Kidney (tissue), 14 donors: Measurements from ENCODE around the gene UBTD1. TPM values are rescaled to one million over a fixed set of nuclear protein-coding genes. Genes with fewer than 3 reads are reported as not detected.

Source experiments
- DNase-seq, 5 donors: peaks; one replicate each; pipeline ENCODE4 v3.0.0-alpha.2; 2013 to 2020
- FAIRE-seq: peaks from 2 replicates; lab custom pipeline; 2012; peaks lifted over from hg19 to GRCh38; lab: Jason Lieb, UNC
- H3K27ac ChIP-seq, 2 donors: one replicate each; pipeline ENCODE4 v1.7.0; 2013; ENCODE audit warnings: low read depth in 2 of 2, low read length in 2 of 2, inconsistent platforms in 1 of 2
- H3K27me3 ChIP-seq: one replicate; pipeline ENCODE4 v1.7.1; 2013; ENCODE audit warnings: low read length, inconsistent platforms; ENCODE audit not compliant: control insufficient read depth, insufficient read depth
- H3K36me3 ChIP-seq, 3 donors: one replicate each; pipeline versions ENCODE4 v1.7.0 to v1.7.1; 2013; ENCODE audit warnings: low read length in 3 of 3, control low read depth in 1 of 3, inconsistent platforms in 1 of 3; ENCODE audit not compliant: insufficient read depth in 3 of 3, control insufficient read depth in 2 of 3
- H3K4me1 ChIP-seq, 3 donors: one replicate each; pipeline versions ENCODE4 v1.7.0 to v1.7.1; 2013; ENCODE audit warnings: low read length in 3 of 3, inconsistent platforms in 1 of 3, low read depth in 1 of 3; ENCODE audit not compliant: control insufficient read depth in 2 of 3, insufficient read depth in 2 of 3
- H3K4me3 ChIP-seq, 3 donors: one replicate each; pipeline versions ENCODE4 v1.7.0 to v1.8.1; 2013; ENCODE audit warnings: low read length in 3 of 3, control low read depth in 1 of 3, inconsistent platforms in 1 of 3
- H3K9ac ChIP-seq, 3 donors: one replicate each; pipeline versions ENCODE4 v1.7.0 to v1.7.1; 2013; ENCODE audit warnings: low read length in 3 of 3, control low read depth in 1 of 3, inconsistent platforms in 1 of 3
- H3K9me3 ChIP-seq, 3 donors: one replicate each; pipeline versions ENCODE4 v1.7.0 to v1.7.1; 2013; ENCODE audit warnings: low read length in 3 of 3, control low read depth in 1 of 3, inconsistent platforms in 1 of 3; ENCODE audit not compliant: control insufficient read depth in 2 of 3, insufficient read depth in 1 of 3
- intact Hi-C: fragments of 100-400 bp; cut with DNase I; formaldehyde crosslinking; loops from one replicate; pipeline ENCODE4 v1.11.1; 2022
- polyA plus RNA-seq: library from polyadenylated mRNA; stranded (reverse); fragments of 350-450 nt; fragmentation: Illumina TruSeq; extraction: RNeasy Lipid Tissue Mini Kit (QIAGEN cat#74804); gene quantifications from one replicate; pipeline ENCODE4 v1.2.3, GENCODE V29; 2014; ENCODE audit warnings: low read depth, low replicate concordance; ENCODE audit not compliant: insufficient read depth
- total RNA-seq: library from RNA; stranded (reverse); fragmentation: NEBNext Ultra II Directional; extraction: Animal tissue kit (Norgen Biotek cat#: 25700); gene quantifications from one replicate; pipeline ENCODE4 v1.2.1, GENCODE V29; 2021
- TF ChIP-seq, protein P1 (sequence below): IDR thresholded peaks from 3 replicates; pipeline ENCODE4 v1.5.1; 2012; ENCODE audit warnings: mild to moderate bottlenecking, moderate library complexity, borderline replicate concordance; ENCODE audit not compliant: insufficient read depth; ENCODE audit errors: extremely low read depth
- donor health status: control.
- donor health status: control.
- donor health status: control.
- donor health status: control.
- donor health status: control.
- donor health status: DM: yes; HTN: yes; CAD: no.
- donor health status: Normal renal cell carcinoma (clear cell type).

UBTD1 gene
- total and polyA plus RNA-seq, 2 donors from 2014 or later = 17.4 to 26.1 TPM

DNA sequence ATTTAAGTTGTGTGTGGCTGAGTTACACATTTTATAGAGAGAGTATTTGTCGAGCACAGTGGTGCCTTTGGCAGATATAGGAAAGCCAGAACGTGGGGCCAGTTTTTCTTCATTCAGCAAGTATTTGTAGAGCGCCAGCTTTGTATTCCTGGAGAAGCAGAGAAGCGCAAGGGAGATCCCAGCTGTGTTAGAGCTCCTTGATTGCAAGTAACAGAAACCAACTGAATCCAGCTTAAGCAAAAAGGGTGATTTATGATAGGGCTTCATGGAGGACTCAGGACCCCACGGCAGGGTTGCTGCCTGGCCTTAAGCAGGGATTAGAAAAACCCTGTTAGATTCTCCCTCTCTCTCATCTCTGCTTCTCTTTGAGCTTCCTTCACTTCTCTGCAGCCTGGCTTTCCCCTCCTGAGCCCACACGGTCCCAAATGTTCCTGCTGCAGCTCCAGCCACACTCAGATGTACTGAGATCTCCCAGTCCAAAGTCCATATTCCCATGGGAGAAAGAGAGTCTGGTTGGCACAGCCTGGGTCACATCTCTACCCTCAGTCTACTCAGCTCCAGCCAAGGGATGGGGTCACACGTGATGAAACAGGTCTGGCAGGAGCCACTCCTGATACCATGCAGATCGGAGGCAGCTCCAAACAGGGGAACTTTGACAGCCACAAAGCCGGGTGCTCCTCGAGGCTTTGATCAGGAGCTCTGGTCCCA, 16.7 kb downstream of the UBTD1 start:
- Histone ChIP-seq H3K9me3 (no peaks in the 10 kb centered on the region), H3K4me1 (peaks cover 6 to 14% (median 6%) of the 10 kb centered on the region in 3 donors), H3K27ac (no peak overlapping the region), H3K9ac (no peak overlapping the region), H3K4me3 (no peak overlapping the region), H3K27me3 (no peaks in the 10 kb centered on the region), H3K36me3 (no peaks in the 10 kb centered on the region)
- TF ChIP-seq, protein P1, sequence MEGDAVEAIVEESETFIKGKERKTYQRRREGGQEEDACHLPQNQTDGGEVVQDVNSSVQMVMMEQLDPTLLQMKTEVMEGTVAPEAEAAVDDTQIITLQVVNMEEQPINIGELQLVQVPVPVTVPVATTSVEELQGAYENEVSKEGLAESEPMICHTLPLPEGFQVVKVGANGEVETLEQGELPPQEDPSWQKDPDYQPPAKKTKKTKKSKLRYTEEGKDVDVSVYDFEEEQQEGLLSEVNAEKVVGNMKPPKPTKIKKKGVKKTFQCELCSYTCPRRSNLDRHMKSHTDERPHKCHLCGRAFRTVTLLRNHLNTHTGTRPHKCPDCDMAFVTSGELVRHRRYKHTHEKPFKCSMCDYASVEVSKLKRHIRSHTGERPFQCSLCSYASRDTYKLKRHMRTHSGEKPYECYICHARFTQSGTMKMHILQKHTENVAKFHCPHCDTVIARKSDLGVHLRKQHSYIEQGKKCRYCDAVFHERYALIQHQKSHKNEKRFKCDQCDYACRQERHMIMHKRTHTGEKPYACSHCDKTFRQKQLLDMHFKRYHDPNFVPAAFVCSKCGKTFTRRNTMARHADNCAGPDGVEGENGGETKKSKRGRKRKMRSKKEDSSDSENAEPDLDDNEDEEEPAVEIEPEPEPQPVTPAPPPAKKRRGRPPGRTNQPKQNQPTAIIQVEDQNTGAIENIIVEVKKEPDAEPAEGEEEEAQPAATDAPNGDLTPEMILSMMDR = no peak
- intact Hi-C loops = no loop called here
- no peak for FAIRE-seq
- DNase-seq = peak in 1 of 5 donors; percentile 47

DNA sequence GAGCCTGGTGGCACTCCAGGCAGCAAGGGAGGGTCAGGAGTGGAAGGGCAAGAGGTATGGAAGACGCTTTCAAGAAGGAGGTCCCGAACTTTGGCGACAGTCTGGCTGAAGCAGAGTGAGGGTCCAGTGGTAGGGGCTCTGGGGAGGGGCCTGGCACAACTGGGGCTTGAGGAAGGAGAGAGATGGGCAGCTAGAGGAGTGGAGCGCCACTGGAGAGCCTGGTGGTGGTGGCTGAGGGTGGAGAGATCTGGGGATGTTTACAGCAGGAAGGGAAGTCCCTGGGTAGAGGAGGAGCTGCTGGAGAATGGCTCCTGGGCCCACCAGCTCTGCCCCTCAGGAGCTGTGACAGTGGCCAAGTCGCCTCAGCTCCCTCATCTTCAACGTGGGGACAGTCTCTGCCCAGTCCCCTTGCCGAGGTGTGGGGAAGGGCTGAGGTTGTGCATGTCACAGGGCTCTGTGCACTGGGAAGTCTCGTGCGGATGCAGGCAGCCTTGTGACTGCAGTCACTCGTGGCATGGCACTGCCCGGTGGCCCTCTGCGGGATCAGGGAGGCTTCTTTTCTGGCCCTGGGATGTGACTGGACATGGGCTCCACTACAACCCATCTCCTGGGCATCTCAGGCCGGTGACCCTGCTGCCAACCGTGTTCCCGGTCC, 18.5 kb downstream of the UBTD1 start:
- H3K4me1 ChIP-seq = peaks cover 6 to 21% (median 11%) of the 10 kb centered on the region in 3 donors
- no peak overlapping the region for H3K27ac ChIP-seq
- no peak for DNase-seq
- no peaks in the 10 kb centered on the region for H3K27me3 ChIP-seq
- H3K36me3 ChIP-seq = no peaks in the 10 kb centered on the region
- intact Hi-C loops = no loop called here
- FAIRE-seq = no peak
- H3K9me3 ChIP-seq = no peaks in the 10 kb centered on the region
- no peak overlapping the region for H3K4me3 ChIP-seq
- TF ChIP-seq, protein P1 = no peak
- no peak overlapping the region for H3K9ac ChIP-seq

DNA sequence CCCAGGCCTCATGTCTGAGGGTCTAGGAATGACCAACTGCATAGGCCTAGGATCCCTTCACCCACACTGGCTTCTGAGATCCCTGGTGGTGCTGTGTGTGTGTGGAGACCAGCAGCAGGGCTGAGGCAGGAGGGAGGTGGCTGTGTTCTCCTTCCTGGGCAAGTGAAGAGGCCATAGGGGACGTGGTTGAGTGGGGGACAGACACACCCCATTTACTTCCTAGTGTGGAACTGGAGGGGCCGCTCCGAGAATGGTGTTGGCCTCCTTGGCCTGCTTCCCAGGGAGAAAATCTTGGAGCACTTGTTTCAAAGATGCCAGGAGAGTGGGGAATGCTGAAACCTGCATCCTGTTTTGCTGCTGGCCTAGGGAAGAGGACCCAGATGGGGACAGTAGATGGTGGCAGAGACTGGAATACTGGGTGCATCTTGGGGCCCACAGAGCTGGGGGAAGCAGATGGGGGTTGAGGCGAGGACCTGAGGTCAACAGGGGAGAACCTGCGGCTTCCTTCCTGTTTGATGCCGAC, 19.1 kb downstream of the UBTD1 start:
- DNase-seq (no peak), FAIRE-seq (no peak)
- no peaks in the 10 kb centered on the region for H3K27me3 ChIP-seq
- intact Hi-C loops = no loop called here
- no peak overlapping the region for H3K9ac ChIP-seq
- H3K4me3 ChIP-seq = no peak overlapping the region
- TF ChIP-seq, protein P1 = no peak
- H3K9me3 ChIP-seq = no peaks in the 10 kb centered on the region
- H3K4me1 ChIP-seq = peaks cover 6 to 27% (median 13%) of the 10 kb centered on the region in 3 donors
- no peak overlapping the region for H3K27ac ChIP-seq
- H3K36me3 ChIP-seq = no peaks in the 10 kb centered on the region
